ENCODE data around the gene EFNB3.

Gene EFNB3

GRCh38 chr17:7667656-7668406 is 37.2 kb upstream of the EFNB3 start:
- H3K27ac ChIP-seq (ENCODE audit: low read depth, low read length) = no peak overlapping the region
- no peaks in the 10 kb centered on the region for H3K9me3 ChIP-seq (ENCODE audit: control insufficient read depth, insufficient read depth, low read length)
- H3K27me3 ChIP-seq (ENCODE audit: control insufficient read depth, low read length) = no peaks in the 10 kb centered on the region
- TF ChIP-seq CTCF (IDR thresholded peaks at IDR 0.05; ENCODE audit: low read depth, low read length, poor library complexity, severe bottlenecking) (no peak), EZH2phosphoT487 (IDR thresholded peaks at IDR 0.05; ENCODE audit: borderline replicate concordance, low read length) (no peak)
- H3K9me2 ChIP-seq (replicated peaks; ENCODE audit: control insufficient read depth, low read length) = no peaks in the 10 kb centered on the region
- H3K4me2 ChIP-seq (ENCODE audit: low read length) = no peak overlapping the region
- peaks cover 16% of the 10 kb centered on the region; the same call in 1 of the 2 replicates for H3F3A ChIP-seq (ENCODE audit: control insufficient read depth, insufficient read depth)
- no peak overlapping the region for H3K4me3 ChIP-seq (ENCODE audit: low read length)
- no peaks in the 10 kb centered on the region for H3K79me2 ChIP-seq (ENCODE audit: control insufficient read depth, low read length)
- H3K4me1 ChIP-seq (ENCODE audit: control insufficient read depth, low read length) = no peaks in the 10 kb centered on the region
- H3K36me3 ChIP-seq (ENCODE audit: control insufficient read depth, low read length) = peaks cover 48% of the 10 kb centered on the region
- no peaks in the 10 kb centered on the region for H4K20me1 ChIP-seq (ENCODE audit: control insufficient read depth, insufficient read depth, low read depth, low read length)

GRCh38 chr17:7668482-7668881 is 36.5 kb upstream of the EFNB3 start:
- Histone ChIP-seq H3K4me2 (ENCODE audit: low read length) (no peak overlapping the region), H3K4me3 (ENCODE audit: low read length) (no peak overlapping the region), H4K20me1 (ENCODE audit: control insufficient read depth, insufficient read depth, low read depth, low read length) (no peaks in the 10 kb centered on the region), H3K27me3 (ENCODE audit: control insufficient read depth, low read length) (no peaks in the 10 kb centered on the region), H3K27ac (ENCODE audit: low read depth, low read length) (no peak overlapping the region), H3K9me3 (ENCODE audit: control insufficient read depth, insufficient read depth, low read length) (peaks cover 2% of the 10 kb centered on the region), H3K79me2 (ENCODE audit: control insufficient read depth, low read length) (no peaks in the 10 kb centered on the region), H3F3A (ENCODE audit: control insufficient read depth, insufficient read depth) (peaks cover 16% of the 10 kb centered on the region; the same call in 1 of the 2 replicates), H3K9me2 (replicated peaks; ENCODE audit: control insufficient read depth, low read length) (no peaks in the 10 kb centered on the region), H3K4me1 (ENCODE audit: control insufficient read depth, low read length) (no peaks in the 10 kb centered on the region), H3K36me3 (ENCODE audit: control insufficient read depth, low read length) (peaks cover 55% of the 10 kb centered on the region)
- TF ChIP-seq CTCF (IDR thresholded peaks at IDR 0.05; ENCODE audit: low read depth, low read length, poor library complexity, severe bottlenecking) (no peak), EZH2phosphoT487 (IDR thresholded peaks at IDR 0.05; ENCODE audit: borderline replicate concordance, low read length) (no peak)

GRCh38 chr17:7673239-7673638 is 31.8 kb upstream of the EFNB3 start:
- TF ChIP-seq EZH2phosphoT487 (IDR thresholded peaks at IDR 0.05; ENCODE audit: borderline replicate concordance, low read length) = no peak
- TF ChIP-seq CTCF (IDR thresholded peaks at IDR 0.05; ENCODE audit: low read depth, low read length, poor library complexity, severe bottlenecking) = peak; percentile 65
- peaks cover 8% of the 10 kb centered on the region for H3K9me3 ChIP-seq (ENCODE audit: control insufficient read depth, insufficient read depth, low read length)
- H3F3A ChIP-seq (ENCODE audit: control insufficient read depth, insufficient read depth) = 0 out of 2 replicates have a peak, but pooled peaks cover 5% of the 10 kb centered on the region
- no peaks in the 10 kb centered on the region for H3K27me3 ChIP-seq (ENCODE audit: control insufficient read depth, low read length)
- H4K20me1 ChIP-seq (ENCODE audit: control insufficient read depth, insufficient read depth, low read depth, low read length) = no peaks in the 10 kb centered on the region
- no peaks in the 10 kb centered on the region for H3K9me2 ChIP-seq (replicated peaks; ENCODE audit: control insufficient read depth, low read length)
- H3K4me1 ChIP-seq (ENCODE audit: control insufficient read depth, low read length) = no peaks in the 10 kb centered on the region
- peaks cover 16% of the 10 kb centered on the region for H3K79me2 ChIP-seq (ENCODE audit: control insufficient read depth, low read length)
- H3K4me2 ChIP-seq (ENCODE audit: low read length) = no peak overlapping the region
- peaks cover 84% of the 10 kb centered on the region for H3K36me3 ChIP-seq (ENCODE audit: control insufficient read depth, low read length)
- H3K27ac ChIP-seq (ENCODE audit: low read depth, low read length) = no peak overlapping the region
- no peak overlapping the region for H3K4me3 ChIP-seq (ENCODE audit: low read length)

Measured in DOHH2 (cell line).